K562 (cell line): Measurements from ENCODE around the gene ELOVL5. TPM values are rescaled to one million over a fixed set of nuclear protein-coding genes. Genes with fewer than 3 reads are reported as not detected.
A peak's percentile ranks its signal among the peaks of the same experiment; 100 is the strongest.

Source experiments
- ATAC-seq: fragments of 200-7000 bp; cut with Tn5 transposase; 3 replicates; pipeline ENCODE4 v1.9.1; 2020; ENCODE audit warnings: moderate library complexity
- BruUV-seq: library from RNA; stranded (reverse); fragments of 400-500 nt; replicated peaks from 2 replicates; lab custom pipeline; 2021; lab: Mats Ljungman, UMichigan
- CTCF ChIA-PET: fragments of 300-600 bp; formaldehyde crosslinking; extraction: SDS; loops from one replicate; lab custom pipeline; 2021; ENCODE audit warnings: low intra/inter-chr PET ratio; lab: Yijun Ruan, JAX
- POLR2A ChIA-PET: fragments of 300-600, 350-650 bp; sonication (Branson Sonifier 250); formaldehyde crosslinking; extraction: SDS; loops from one replicate; lab custom pipeline; 2021; ENCODE audit warnings: antibody characterized with exemption, inconsistent platforms; lab: Yijun Ruan, JAX
- DNase-seq, 4 experiments: peaks; one replicate each; pipeline versions ENCODE4 v3.0.0 to v3.0.0-alpha.2; 2011 to 2018; ENCODE audit warnings: low spot score in 3 of 4, mixed read lengths in 3 of 4; ENCODE audit errors: extremely low read depth in 1 of 4
- FAIRE-seq: peaks from 2 replicates; lab custom pipeline; 2011; peaks lifted over from hg19 to GRCh38; lab: Jason Lieb, UNC
- H2AFZ ChIP-seq: 2 replicates; pipeline ENCODE4 v1.6.0; 2011; ENCODE audit warnings: low read depth, low read length, control low read depth, inconsistent platforms
- H3K27ac ChIP-seq: fragments of 200-600 bp; 3 replicates; pipeline ENCODE4 v1.8.0; 2011; ENCODE audit warnings: low read depth, mild to moderate bottlenecking, control low read depth, inconsistent platforms, low read length, moderate library complexity, mixed read lengths; ENCODE audit errors: extremely low read depth
- H3K27me3 ChIP-seq, 2 experiments: fragments of 300-600 bp in 1 of 2; 2 replicates in 1 of 2; 3 replicates in 1 of 2; pipeline versions ENCODE4 v1.6.0 to v1.8.0; 2011; ENCODE audit warnings: inconsistent platforms in 2 of 2, low read length in 2 of 2, mild to moderate bottlenecking in 1 of 2, mixed read lengths in 1 of 2, moderate library complexity in 1 of 2; ENCODE audit not compliant: control insufficient read depth in 2 of 2, insufficient read depth in 2 of 2
- H3K36me3 ChIP-seq: fragments of 300-600 bp; 3 replicates; pipeline ENCODE4 v1.8.0; 2011; ENCODE audit warnings: mild to moderate bottlenecking, low read length, inconsistent platforms; ENCODE audit not compliant: control insufficient read depth, insufficient read depth
- H3K4me1 ChIP-seq, 2 experiments: fragments of 200-600 bp in 1 of 2; replicated peaks in 1 of 2; 2 replicates in 1 of 2; 3 replicates in 1 of 2; pipeline versions ENCODE4 v1.5.1 to v1.8.0; 2011; ENCODE audit warnings: inconsistent platforms in 2 of 2, low read length in 2 of 2, mild to moderate bottlenecking in 1 of 2, mixed read lengths in 1 of 2, moderate library complexity in 1 of 2; ENCODE audit not compliant: control insufficient read depth in 2 of 2, insufficient read depth in 2 of 2
- H3K4me2 ChIP-seq: 2 replicates; pipeline ENCODE4 v1.6.1; 2011; ENCODE audit warnings: low read length, control low read depth, inconsistent platforms, mixed read lengths; ENCODE audit not compliant: insufficient read depth
- H3K4me3 ChIP-seq: fragments of 200-600 bp; sonication (generic), shearing (Covaris generic); 2 replicates; pipeline ENCODE4 v1.5.1; 2016; ENCODE audit warnings: control low read depth, inconsistent platforms
- H3K79me2 ChIP-seq: fragments of 200-600 bp; 3 replicates; pipeline ENCODE4 v1.8.0; 2011; ENCODE audit warnings: low read length, inconsistent platforms; ENCODE audit not compliant: control insufficient read depth, insufficient read depth
- H3K9ac ChIP-seq, 2 experiments: 2 replicates each; pipeline versions ENCODE4 v1.6.0 to v1.6.1; 2011; ENCODE audit warnings: low read depth in 2 of 2, low read length in 2 of 2, control low read depth in 1 of 2, inconsistent platforms in 1 of 2, mild to moderate bottlenecking in 1 of 2, mixed read lengths in 1 of 2; ENCODE audit not compliant: insufficient read depth in 1 of 2
- H3K9me1 ChIP-seq: one replicate; pipeline ENCODE4 v1.6.0; 2011; ENCODE audit warnings: inconsistent platforms, mild to moderate bottlenecking, low read length, moderate library complexity; ENCODE audit not compliant: control insufficient read depth, insufficient read depth
- H3K9me3 ChIP-seq: replicated peaks from 2 replicates; pipeline ENCODE4 v1.5.1; 2011; ENCODE audit warnings: low read depth, low read length, inconsistent platforms; ENCODE audit not compliant: control insufficient read depth, insufficient read depth
- H4K20me1 ChIP-seq: replicated peaks from 2 replicates; pipeline ENCODE4 v1.6.1; 2011; ENCODE audit warnings: low read length, inconsistent platforms, mixed read lengths; ENCODE audit not compliant: control insufficient read depth, insufficient read depth
- WGBS: fragments of 100-300 bp; shearing (Covaris generic); methylation state at CpG from one replicate; pipeline ENCODE4 v1.1.6; 2016; ENCODE audit warnings: low coverage, mixed read lengths; ENCODE audit not compliant: insufficient coverage; ENCODE audit errors: missing lambda C conversion rate; 5-methylcytosine and 5-hydroxymethylcytosine counted together
- in situ Hi-C: fragments of 300-500 bp; cut with MboI; formaldehyde crosslinking; loops from 4 replicates; pipeline ENCODE4 v1.15.0; 2018; ENCODE audit warnings: inconsistent platforms, mixed read lengths
- intact Hi-C: fragments of 100-400 bp; cut with micrococcal nuclease; formaldehyde crosslinking; loops from 2 replicates; pipeline ENCODE4 v1.14.2; 2022
- polyA plus RNA-seq, 8 experiments: library from polyadenylated mRNA; depleted of rRNA in 4 of 8; stranded (reverse) in 5 of 8; unstranded in 3 of 8; fragments of >200 nt; fragmentation: Nextera tagmentation in 2 of 8; fragmentation: Illumina TruSeq in 1 of 8; extraction: Ambion mirVana in 2 of 8; extraction: Trizol in 1 of 8; gene quantifications; 2 replicates each; pipeline versions ENCODE4 v1.2.1 to v1.2.3, GENCODE V29; 2011 to 2014; ENCODE audit warnings: inconsistent platforms in 1 of 8, missing spikeins in 1 of 8
- total RNA-seq, 7 experiments: library from RNA; depleted of rRNA in 6 of 7; stranded (reverse); fragments of >200 nt in 6 of 7; fragmentation: Illumina TruSeq in 2 of 7; extraction: Trizol in 2 of 7; gene quantifications; 2 replicates each; pipeline versions ENCODE4 v1.2.1 to v1.2.3, GENCODE V29; 2011 to 2021; ENCODE audit warnings: low replicate concordance in 1 of 7
- TF ChIP-seq, protein P1 (sequence below): fragments of 450-650 bp; IDR thresholded peaks from 2 replicates; pipeline ENCODE4 v1.6.1; 2018; ENCODE audit not compliant: partially characterized antibody
- TF ChIP-seq, protein P2 (sequence below), 2 experiments: fragments of 450-650 bp; IDR thresholded peaks; 2 replicates each; pipeline ENCODE4 v1.6.1; 2016; ENCODE audit warnings: mild to moderate bottlenecking in 2 of 2, borderline replicate concordance in 1 of 2, low read depth in 1 of 2, moderate library complexity in 1 of 2

ELOVL5 gene
- total and polyA plus RNA-seq, 9 of the 15 experiments (the other 6 are each of a cell fraction or from before 2014, with no cell fraction given): 70.6 to 245 (median 132) TPM

DNA sequence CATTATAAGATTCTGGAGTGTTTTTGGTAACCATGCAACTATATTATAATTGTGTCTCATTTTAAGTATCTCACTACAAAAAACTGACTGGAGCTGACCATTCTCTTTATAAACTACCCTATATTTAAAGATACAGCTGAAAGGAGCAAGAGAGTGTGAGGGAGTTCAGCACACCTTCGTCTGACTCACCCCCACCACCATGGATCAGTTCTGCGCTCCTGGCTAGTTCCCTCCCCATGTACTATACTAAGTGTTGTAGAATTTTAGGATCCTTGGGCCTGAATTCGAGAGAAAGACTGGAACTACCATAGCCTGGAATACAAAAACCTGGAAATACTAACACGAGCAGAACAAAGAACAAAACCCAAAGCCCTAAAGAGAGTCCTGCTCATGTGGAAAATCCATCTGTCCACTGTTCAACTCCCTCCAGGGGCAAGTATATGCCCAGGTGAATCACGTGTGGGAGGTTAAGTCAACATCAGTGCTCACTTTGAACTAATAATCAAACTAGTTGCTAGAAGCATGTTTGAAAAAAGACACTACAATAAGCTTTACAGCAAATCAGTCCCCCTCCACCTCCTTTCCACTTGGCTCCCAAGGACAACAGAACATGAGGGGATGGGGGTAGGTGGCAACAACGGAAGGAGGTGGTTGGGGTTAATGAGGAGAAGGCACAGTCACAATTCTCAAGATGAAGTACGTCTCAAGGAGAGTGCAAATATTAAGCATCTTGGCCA, 46.8 kb downstream of the ELOVL5 start:
- no peaks in the 10 kb centered on the region for H3K27me3 ChIP-seq
- in situ Hi-C loops (no loop called here), intact Hi-C loops (no loop called here)
- TF ChIP-seq, protein P1, sequence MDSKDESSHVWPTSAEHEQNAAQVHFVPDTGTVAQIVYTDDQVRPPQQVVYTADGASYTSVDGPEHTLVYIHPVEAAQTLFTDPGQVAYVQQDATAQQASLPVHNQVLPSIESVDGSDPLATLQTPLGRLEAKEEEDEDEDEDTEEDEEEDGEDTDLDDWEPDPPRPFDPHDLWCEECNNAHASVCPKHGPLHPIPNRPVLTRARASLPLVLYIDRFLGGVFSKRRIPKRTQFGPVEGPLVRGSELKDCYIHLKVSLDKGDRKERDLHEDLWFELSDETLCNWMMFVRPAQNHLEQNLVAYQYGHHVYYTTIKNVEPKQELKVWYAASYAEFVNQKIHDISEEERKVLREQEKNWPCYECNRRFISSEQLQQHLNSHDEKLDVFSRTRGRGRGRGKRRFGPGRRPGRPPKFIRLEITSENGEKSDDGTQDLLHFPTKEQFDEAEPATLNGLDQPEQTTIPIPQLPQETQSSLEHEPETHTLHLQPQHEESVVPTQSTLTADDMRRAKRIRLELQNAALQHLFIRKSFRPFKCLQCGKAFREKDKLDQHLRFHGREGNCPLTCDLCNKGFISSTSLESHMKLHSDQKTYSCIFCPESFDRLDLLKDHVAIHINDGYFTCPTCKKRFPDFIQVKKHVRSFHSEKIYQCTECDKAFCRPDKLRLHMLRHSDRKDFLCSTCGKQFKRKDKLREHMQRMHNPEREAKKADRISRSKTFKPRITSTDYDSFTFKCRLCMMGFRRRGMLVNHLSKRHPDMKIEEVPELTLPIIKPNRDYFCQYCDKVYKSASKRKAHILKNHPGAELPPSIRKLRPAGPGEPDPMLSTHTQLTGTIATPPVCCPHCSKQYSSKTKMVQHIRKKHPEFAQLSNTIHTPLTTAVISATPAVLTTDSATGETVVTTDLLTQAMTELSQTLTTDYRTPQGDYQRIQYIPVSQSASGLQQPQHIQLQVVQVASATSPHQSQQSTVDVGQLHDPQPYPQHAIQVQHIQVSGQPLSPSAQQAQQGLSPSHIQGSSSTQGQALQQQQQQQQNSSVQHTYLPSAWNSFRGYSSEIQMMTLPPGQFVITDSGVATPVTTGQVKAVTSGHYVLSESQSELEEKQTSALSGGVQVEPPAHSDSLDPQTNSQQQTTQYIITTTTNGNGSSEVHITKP: peak; percentile 78
- TF ChIP-seq, protein P2, sequence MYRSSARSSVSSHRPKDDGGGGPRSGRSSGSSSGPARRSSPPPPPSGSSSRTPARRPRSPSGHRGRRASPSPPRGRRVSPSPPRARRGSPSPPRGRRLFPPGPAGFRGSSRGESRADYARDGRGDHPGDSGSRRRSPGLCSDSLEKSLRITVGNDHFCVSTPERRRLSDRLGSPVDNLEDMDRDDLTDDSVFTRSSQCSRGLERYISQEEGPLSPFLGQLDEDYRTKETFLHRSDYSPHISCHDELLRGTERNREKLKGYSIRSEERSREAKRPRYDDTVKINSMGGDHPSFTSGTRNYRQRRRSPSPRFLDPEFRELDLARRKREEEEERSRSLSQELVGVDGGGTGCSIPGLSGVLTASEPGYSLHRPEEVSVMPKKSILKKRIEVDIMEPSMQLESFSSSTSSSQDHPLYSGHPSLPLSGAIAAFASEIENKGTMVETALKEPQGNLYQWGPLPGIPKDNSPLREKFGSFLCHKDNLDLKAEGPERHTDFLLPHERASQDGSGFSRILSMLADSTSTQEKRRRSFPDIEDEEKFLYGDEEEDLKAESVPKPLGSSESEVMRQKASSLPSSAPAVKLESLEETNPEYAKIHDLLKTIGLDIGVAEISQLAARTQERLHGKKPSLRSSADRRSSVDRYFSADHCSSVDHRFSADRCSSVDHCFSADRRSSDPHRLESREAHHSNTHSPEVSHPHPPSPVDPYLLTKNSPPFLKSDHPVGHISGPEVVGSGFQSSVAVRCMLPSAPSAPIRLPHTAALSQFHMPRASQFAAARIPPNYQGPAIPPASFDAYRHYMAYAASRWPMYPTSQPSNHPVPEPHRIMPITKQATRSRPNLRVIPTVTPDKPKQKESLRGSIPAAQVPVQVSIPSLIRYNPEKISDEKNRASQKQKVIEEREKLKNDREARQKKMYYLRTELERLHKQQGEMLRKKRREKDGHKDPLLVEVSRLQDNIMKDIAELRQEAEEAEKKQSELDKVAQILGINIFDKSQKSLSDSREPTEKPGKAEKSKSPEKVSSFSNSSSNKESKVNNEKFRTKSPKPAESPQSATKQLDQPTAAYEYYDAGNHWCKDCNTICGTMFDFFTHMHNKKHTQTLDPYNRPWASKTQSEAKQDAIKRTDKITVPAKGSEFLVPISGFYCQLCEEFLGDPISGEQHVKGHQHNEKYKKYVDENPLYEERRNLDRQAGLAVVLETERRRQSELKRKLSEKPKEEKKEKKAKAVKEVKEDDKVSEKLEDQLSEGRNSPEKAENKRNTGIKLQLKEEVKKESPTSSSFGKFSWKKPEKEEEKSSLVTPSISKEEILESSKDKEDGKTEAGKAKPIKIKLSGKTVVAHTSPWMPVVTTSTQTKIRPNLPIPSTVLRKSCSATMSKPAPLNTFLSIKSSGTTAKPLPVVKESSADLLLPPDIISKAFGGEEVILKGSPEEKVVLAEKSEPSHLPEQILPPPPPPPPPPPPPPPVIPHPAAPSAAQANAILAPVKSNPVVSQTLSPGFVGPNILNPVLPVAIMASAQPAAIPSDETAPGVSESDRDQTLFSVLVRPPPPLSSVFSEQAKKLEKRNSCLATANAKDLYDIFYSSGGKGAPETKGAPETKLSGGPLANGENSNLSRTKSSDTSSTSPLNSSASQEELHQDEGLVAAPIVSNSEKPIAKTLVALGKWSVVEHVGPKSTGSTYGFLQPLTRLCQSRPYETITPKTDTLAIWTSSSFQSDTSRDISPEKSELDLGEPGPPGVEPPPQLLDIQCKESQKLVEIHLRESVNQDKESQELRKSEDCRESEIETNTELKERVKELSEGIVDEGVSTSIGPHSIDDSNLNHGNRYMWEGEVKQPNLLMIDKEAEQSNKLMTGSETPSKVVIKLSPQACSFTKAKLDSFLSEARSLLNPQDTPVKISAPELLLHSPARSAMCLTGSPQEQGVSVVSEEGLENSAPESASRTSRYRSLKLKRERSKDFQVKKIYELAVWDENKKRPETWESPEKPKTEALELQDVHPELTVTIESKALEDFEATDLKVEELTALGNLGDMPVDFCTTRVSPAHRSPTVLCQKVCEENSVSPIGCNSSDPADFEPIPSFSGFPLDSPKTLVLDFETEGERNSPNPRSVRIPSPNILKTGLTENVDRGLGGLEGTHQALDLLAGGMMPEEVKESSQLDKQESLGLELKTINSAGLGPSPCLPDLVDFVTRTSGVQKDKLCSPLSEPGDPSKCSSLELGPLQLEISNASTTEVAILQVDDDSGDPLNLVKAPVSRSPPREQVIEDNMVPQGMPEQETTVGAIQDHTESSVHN (IDR thresholded peaks at IDR 0.05; ENCODE audit: borderline replicate concordance in 1 of 2, low read depth in 1 of 2): no peak
- CTCF ChIA-PET: no interaction called here
- no peak overlapping the region for H3K9ac ChIP-seq
- no TSS peak for BruUV-seq
- H3K9me3 ChIP-seq: no peaks in the 10 kb centered on the region
- no peak overlapping the region for H3K4me3 ChIP-seq
- 49% methylated on average over 7 of the region's 7 CpGs for WGBS
- no peak overlapping the region for H2AFZ ChIP-seq
- peaks cover 80% of the 10 kb centered on the region for H3K79me2 ChIP-seq
- H4K20me1 ChIP-seq: peaks cover 37% of the 10 kb centered on the region
- POLR2A ChIA-PET: interaction anchor here (0.5 to 2.7 kb wide), 5 partner anchors 8 to 358 kb away, joined by 3 to 17 read pairs (median 3); no protein-coding TSS in a partner anchor
- DNase-seq: no peak
- H3K36me3 ChIP-seq: peaks cover 14% of the 10 kb centered on the region
- peaks cover 10 to 52% of the 10 kb centered on the region in 2 experiments for H3K4me1 ChIP-seq
- no peak overlapping the region for H3K27ac ChIP-seq
- no peak for FAIRE-seq
- no peak overlapping the region for H3K4me2 ChIP-seq
- no peaks in the 10 kb centered on the region for H3K9me1 ChIP-seq
- ATAC-seq: peak; percentile 60
